ENCODE results near the gene EYS.

GRCh38 chr6:63999613-64000012 lies 1707.4 kb downstream of the EYS start:
- TF ChIP-seq CTCF (IDR thresholded peaks at IDR 0.05) (no peak), POLR2A (IDR thresholded peaks at IDR 0.05; ENCODE audit: low read depth) (no peak), POLR2AphosphoS5 (IDR thresholded peaks at IDR 0.05) (no peak)
